ENCODE results near the gene RAPH1.

The RAPH1 gene

DNA sequence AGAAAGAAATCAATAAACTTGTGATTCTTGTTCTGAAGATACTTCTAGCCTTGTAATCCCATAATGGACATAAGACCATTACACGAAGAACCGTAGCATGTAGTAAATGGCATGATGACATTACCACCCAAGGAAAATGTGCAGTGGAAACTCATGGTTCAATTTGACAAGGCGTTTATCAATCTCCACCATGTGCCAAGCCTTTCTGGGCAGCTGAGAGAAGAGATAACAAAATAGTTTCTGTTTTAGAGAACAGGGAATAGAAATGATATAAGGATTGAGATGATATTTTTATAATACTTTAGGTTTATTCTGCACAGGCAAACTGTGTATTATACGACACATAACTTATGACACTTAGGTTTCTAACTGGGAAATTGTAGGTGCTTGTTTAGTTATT, 187.7 kb downstream of the RAPH1 start:
- DNase-seq: no peak

DNA sequence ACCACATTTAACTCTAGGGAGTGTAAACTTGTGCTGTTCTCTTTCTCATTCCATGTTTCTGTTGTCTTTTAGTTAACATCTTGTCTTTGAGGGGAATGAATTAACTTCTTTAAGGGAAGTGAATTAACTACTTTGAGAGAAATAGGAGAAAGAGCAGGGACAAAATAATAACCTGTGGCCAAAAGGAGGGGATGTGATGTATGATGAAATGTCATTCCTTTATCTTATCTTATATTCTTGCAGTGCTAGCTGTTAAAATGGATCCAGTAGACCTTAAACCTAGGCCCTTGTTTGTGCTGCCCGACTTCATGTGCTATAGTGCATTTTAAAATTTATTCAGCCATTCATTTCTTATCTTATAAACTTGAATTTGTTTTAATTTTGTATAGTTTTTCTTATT, 188.5 kb downstream of the RAPH1 start:
- DNase-seq: no peak

DNA sequence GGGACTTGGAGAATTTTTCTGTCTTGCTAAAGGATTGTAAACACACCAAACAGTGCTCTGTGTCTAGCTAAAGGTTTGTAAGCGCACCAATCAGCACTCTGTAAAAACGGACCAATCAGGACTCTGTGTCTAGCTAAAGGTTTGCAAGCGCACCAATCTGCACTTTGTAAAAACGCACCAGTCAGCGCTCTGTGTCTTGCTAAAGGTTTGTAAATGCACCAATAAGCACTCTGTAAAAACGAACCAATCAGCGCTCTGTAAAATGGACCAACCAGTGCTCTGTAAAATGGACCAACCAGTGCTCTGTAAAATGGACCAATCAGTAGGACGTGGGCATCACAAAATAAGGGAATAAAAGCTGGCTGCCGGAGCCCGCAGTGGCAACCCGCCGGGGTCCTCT, 190.4 kb downstream of the RAPH1 start:
- DNase-seq: no peak
